GM18511 (cell line): ENCODE results near the gene SDR42E2.
"Not testable (repeated sequence)": the region's sequence is repeated elsewhere in the genome, so short reads cannot be mapped to it uniquely, and the experiment has no call there.

Experiments
- ATAC-seq: cut with Tn5 transposase; IDR thresholded peaks from one replicate; pipeline ENCODE4 v1.9.1; 2021; ENCODE audit warnings: mild to moderate bottlenecking, moderate library complexity; ENCODE audit not compliant: unreplicated experiment

The SDR42E2 gene

GRCh38 chr16:22190776-22191531 lies 28.6 kb downstream of the SDR42E2 start:
- peak; percentile 57 for ATAC-seq

- ATAC-seq: no peak
Measured at GRCh38 chr16:22191532-22192260, 29.4 kb downstream of the SDR42E2 start.

- no peak for ATAC-seq
Measured at GRCh38 chr16:22192261-22193062, 30.2 kb downstream of the SDR42E2 start.

GRCh38 chr16:22193063-22193411 lies 30.7 kb downstream of the SDR42E2 start:
- no peak for ATAC-seq

- ATAC-seq: no peak
Measured at GRCh38 chr16:22194707-22195444, 32.6 kb downstream of the SDR42E2 start.

GRCh38 chr16:22195445-22195694 lies 33.1 kb downstream of the SDR42E2 start:
- ATAC-seq: no peak

- peak; percentile 35 for ATAC-seq
Measured at GRCh38 chr16:22195695-22196558, 33.6 kb downstream of the SDR42E2 start.

- ATAC-seq: not testable (repeated sequence)
Measured at GRCh38 chr16:22196559-22197168, 34.4 kb downstream of the SDR42E2 start.

- ATAC-seq: no peak
Measured at GRCh38 chr16:22198547-22199293, 36.4 kb downstream of the SDR42E2 start.

- ATAC-seq: no peak
Measured at GRCh38 chr16:22202261-22202637, 39.9 kb downstream of the SDR42E2 start.

- no peak for ATAC-seq
Measured at GRCh38 chr16:22203091-22203490, 40.8 kb downstream of the SDR42E2 start.

- no peak for ATAC-seq
Measured at GRCh38 chr16:22204091-22204655, 41.9 kb downstream of the SDR42E2 start.

- no peak for ATAC-seq
Measured at GRCh38 chr16:22205577-22206012, 43.3 kb downstream of the SDR42E2 start.

GRCh38 chr16:22206013-22206841 lies 43.9 kb downstream of the SDR42E2 start, which contains the start of gene EEF2K:
EEF2K (plus strand) TSS chr16:22206278; CDS start chr16:22225730, 19,452 bp downstream.
- peak; percentile 85 for ATAC-seq

- ATAC-seq: peak; percentile 53
Measured at GRCh38 chr16:22206842-22207714, 44.8 kb downstream of the SDR42E2 start.

- ATAC-seq: no peak
Measured at GRCh38 chr16:22207715-22208360, 45.5 kb downstream of the SDR42E2 start.
